Mesenchymal stem cell (in vitro differentiated cells and primary cell): Measurements from ENCODE around the gene LZTS2.

Experiments used
- DNase-seq: peaks from one replicate; pipeline ENCODE4 v3.0.0-alpha.2; 2013
- H2AFZ ChIP-seq: one replicate; pipeline ENCODE4 v1.6.1; 2013; ENCODE audit warnings: low read depth, mild to moderate bottlenecking, control low read depth, inconsistent platforms, low read length, moderate library complexity
- H2AK5ac ChIP-seq: 2 replicates; pipeline ENCODE4 v1.6.1; 2013; ENCODE audit warnings: low read length, moderate library complexity, mild to moderate bottlenecking, inconsistent platforms; ENCODE audit not compliant: severe bottlenecking
- H2BK120ac ChIP-seq: one replicate; pipeline ENCODE4 v1.6.1; 2013; ENCODE audit warnings: low read depth, mild to moderate bottlenecking, inconsistent platforms, low read length, moderate library complexity
- H2BK12ac ChIP-seq, 2 experiments: one replicate each; pipeline ENCODE4 v1.6.1; 2013; ENCODE audit warnings: inconsistent platforms in 2 of 2, low read length in 2 of 2, mild to moderate bottlenecking in 2 of 2, moderate library complexity in 2 of 2, control low read depth in 1 of 2
- H2BK15ac ChIP-seq: one replicate; pipeline ENCODE4 v1.6.1; 2013; ENCODE audit warnings: mild to moderate bottlenecking, low read depth, inconsistent platforms; ENCODE audit not compliant: poor library complexity, severe bottlenecking
- H2BK5ac ChIP-seq: 2 replicates; pipeline ENCODE4 v1.6.1; 2013; ENCODE audit warnings: low read depth, mild to moderate bottlenecking, low read length, control low read depth, inconsistent platforms; ENCODE audit not compliant: poor library complexity, severe bottlenecking
- H3K14ac ChIP-seq, 2 experiments: one replicate each; pipeline ENCODE4 v1.6.1; 2013; ENCODE audit warnings: inconsistent platforms in 2 of 2, low read length in 2 of 2, control low read depth in 1 of 2, mild to moderate bottlenecking in 1 of 2, moderate library complexity in 1 of 2
- H3K18ac ChIP-seq, 2 experiments: one replicate each; pipeline ENCODE4 v1.6.1; 2013; ENCODE audit warnings: inconsistent platforms in 2 of 2, low read length in 2 of 2, control low read depth in 1 of 2, low read depth in 1 of 2, mild to moderate bottlenecking in 1 of 2
- H3K23ac ChIP-seq, 2 experiments: one replicate each; pipeline ENCODE4 v1.6.1; 2013; ENCODE audit warnings: inconsistent platforms in 2 of 2, low read length in 2 of 2, mild to moderate bottlenecking in 2 of 2, moderate library complexity in 2 of 2, control low read depth in 1 of 2
- H3K27ac ChIP-seq: 2 replicates; pipeline ENCODE4 v1.5.1; 2013; ENCODE audit warnings: mild to moderate bottlenecking, moderate library complexity, low read length, control low read depth, inconsistent platforms; ENCODE audit not compliant: poor library complexity, severe bottlenecking
- H3K27me3 ChIP-seq, 2 experiments: 2 replicates each; pipeline versions ENCODE4 v1.6.1 to v1.7.0; 2013; ENCODE audit warnings: low read length in 2 of 2, mild to moderate bottlenecking in 2 of 2, moderate library complexity in 2 of 2, control low read depth in 1 of 2, inconsistent platforms in 1 of 2; ENCODE audit not compliant: control insufficient read depth in 1 of 2, insufficient read depth in 1 of 2
- H3K36me3 ChIP-seq, 2 experiments: 2 replicates each; pipeline versions ENCODE4 v1.6.1 to v1.7.0; 2013; ENCODE audit warnings: low read length in 2 of 2, control low read depth in 1 of 2, inconsistent platforms in 1 of 2, low read depth in 1 of 2, mild to moderate bottlenecking in 1 of 2; ENCODE audit not compliant: insufficient read depth in 2 of 2, control insufficient read depth in 1 of 2
- H3K4ac ChIP-seq, 2 experiments: one replicate each; pipeline ENCODE4 v1.6.1; 2013; ENCODE audit warnings: inconsistent platforms in 2 of 2, low read length in 2 of 2, mild to moderate bottlenecking in 2 of 2, moderate library complexity in 2 of 2, control low read depth in 1 of 2, low read depth in 1 of 2
- H3K4me1 ChIP-seq: 2 replicates; pipeline ENCODE4 v1.6.1; 2013; ENCODE audit warnings: low read depth, low read length, control low read depth; ENCODE audit not compliant: control insufficient read depth, insufficient read depth
- H3K4me2 ChIP-seq: 2 replicates; pipeline ENCODE4 v1.6.1; 2013; ENCODE audit warnings: low read length, mild to moderate bottlenecking, inconsistent platforms; ENCODE audit not compliant: poor library complexity, severe bottlenecking
- H3K4me3 ChIP-seq, 2 experiments: 2 replicates each; pipeline versions ENCODE4 v1.5.1 to v1.7.0; 2013; ENCODE audit warnings: low read length in 2 of 2, mild to moderate bottlenecking in 2 of 2, control low read depth in 1 of 2, low read depth in 1 of 2; ENCODE audit not compliant: insufficient read depth in 1 of 2
- H3K79me1 ChIP-seq: replicated peaks from 2 replicates; pipeline ENCODE4 v1.6.1; 2013; ENCODE audit warnings: mild to moderate bottlenecking, control low read depth, low read length, inconsistent platforms; ENCODE audit not compliant: poor library complexity, severe bottlenecking
- H3K9ac ChIP-seq: 2 replicates; pipeline ENCODE4 v1.7.0; 2013; ENCODE audit warnings: mild to moderate bottlenecking, low read length, moderate library complexity
- H3K9me3 ChIP-seq: 2 replicates; pipeline ENCODE4 v1.7.0; 2013; ENCODE audit warnings: mild to moderate bottlenecking, low read length; ENCODE audit not compliant: control insufficient read depth
- H4K8ac ChIP-seq: one replicate; pipeline ENCODE4 v1.6.1; 2013; ENCODE audit warnings: inconsistent platforms, mild to moderate bottlenecking, low read length, moderate library complexity
- H4K91ac ChIP-seq: one replicate; pipeline ENCODE4 v1.6.1; 2013; ENCODE audit warnings: mild to moderate bottlenecking, low read length, inconsistent platforms
- WGBS: methylation state at CpG from one replicate; pipeline ENCODE4 v1.1.7; 2013; ENCODE audit warnings: mixed read lengths; 5-methylcytosine and 5-hydroxymethylcytosine counted together

LZTS2 gene

GRCh38 chr10:100997360-100998182, 2.0 kb upstream of the LZTS2 start:
- Histone ChIP-seq H2BK5ac (peak overlapping the region; percentile 24), H3K4me3 (peak overlapping the region; percentile 75 to 80), H2BK15ac (peak overlapping the region; percentile 60), H3K23ac (peak overlapping the region in 1 of 2 experiments; percentile 87), H4K91ac (peak overlapping the region; percentile 97), H2AFZ (peak overlapping the region; percentile 7), H3K27me3 (no peaks in the 10 kb centered on the region), H3K18ac (peak overlapping the region; percentile 99), H2AK5ac (peak overlapping the region; percentile 61), H3K36me3 (peaks cover 20 to 24% of the 10 kb centered on the region in 2 experiments), H3K79me1 (peaks cover 8% of the 10 kb centered on the region), H3K4me2 (peak overlapping the region; percentile 79), H2BK12ac (peak overlapping the region; percentile 94 to 97), H3K27ac (peak overlapping the region; percentile 99), H3K14ac (peak overlapping the region in 1 of 2 experiments; percentile 63), H3K4me1 (peaks cover 37% of the 10 kb centered on the region), H3K9me3 (no peaks in the 10 kb centered on the region), H3K9ac (peak overlapping the region; percentile 98), H4K8ac (peak overlapping the region; percentile 100), H2BK120ac (peak overlapping the region; percentile 97), H3K4ac (peak overlapping the region; percentile 96)
- under 1% methylated on average over 65 of the region's 66 CpGs for WGBS
- DNase-seq, result peak; percentile 88

DNA sequence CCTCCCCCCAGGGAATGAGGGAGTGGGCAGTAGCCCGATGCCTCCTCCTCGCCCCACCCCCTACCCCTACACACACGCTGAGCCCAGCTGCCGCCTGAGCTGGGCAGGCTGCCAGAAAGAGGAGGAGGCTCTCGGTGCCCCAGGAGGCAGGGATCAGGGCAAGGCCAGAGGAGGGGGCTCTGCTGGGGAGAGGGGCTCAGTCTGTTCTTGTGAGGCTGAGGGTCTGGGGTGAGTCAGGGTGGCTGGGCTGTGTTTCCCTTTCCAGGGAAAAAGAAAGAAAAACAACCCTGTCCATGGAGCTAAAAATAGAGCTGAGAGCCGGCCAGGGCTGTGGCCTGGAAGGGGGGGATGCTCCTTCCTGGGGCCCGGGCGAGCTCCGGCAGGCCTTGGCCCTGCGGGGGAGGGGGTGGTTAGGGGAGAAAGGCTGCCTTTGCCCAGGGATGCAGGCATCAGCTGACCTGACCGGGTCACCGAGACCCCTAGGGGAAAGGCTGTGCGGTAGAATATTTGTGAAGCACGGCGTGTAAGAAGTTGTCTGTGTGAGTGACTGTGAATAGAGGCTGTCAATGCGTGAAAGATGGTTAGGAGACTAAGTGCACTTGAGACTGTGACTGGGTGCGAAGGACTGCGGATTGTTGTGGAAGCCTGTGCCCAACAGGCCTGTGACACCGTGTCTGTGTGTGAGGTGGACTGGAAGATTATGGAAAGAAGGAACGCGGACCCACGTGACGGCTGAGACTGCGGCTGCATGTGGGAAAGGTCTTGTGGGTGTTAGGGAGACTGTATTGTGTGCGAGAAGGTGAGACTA, 1.2 kb upstream of the LZTS2 start:
- Histone ChIP-seq H4K91ac (peak overlapping the region; percentile 99), H3K9ac (peak overlapping the region; percentile 98), H3K27me3 (no peaks in the 10 kb centered on the region), H2BK5ac (peak overlapping the region; percentile 81), H3K4me3 (peak overlapping the region; percentile 75 to 80), H3K4me1 (peaks cover 39% of the 10 kb centered on the region), H2BK12ac (peak overlapping the region; percentile 94 to 99), H3K79me1 (peaks cover 8% of the 10 kb centered on the region), H4K8ac (peak overlapping the region; percentile 100), H3K4me2 (peak overlapping the region; percentile 79), H3K27ac (peak overlapping the region; percentile 99), H3K23ac (peak overlapping the region in 1 of 2 experiments; percentile 87), H3K4ac (peak overlapping the region; percentile 96 to 97), H2BK120ac (peak overlapping the region; percentile 97), H3K14ac (peak overlapping the region in 1 of 2 experiments; percentile 93), H2AFZ (no peak overlapping the region), H3K9me3 (no peaks in the 10 kb centered on the region), H2BK15ac (peak overlapping the region; percentile 87), H3K18ac (peak overlapping the region; percentile 99 to 100), H2AK5ac (peak overlapping the region; percentile 49), H3K36me3 (peaks cover 21 to 26% of the 10 kb centered on the region in 2 experiments)
- peak; percentile 92 for DNase-seq
- 1% methylated on average over 23 of the region's 25 CpGs for WGBS

- peak overlapping the region in 1 of 2 experiments; percentile 89 for H3K14ac ChIP-seq
- WGBS, result 1% methylated on average over 63 of the region's 83 CpGs
- H2BK15ac ChIP-seq, result peak overlapping the region; percentile 92
- H3K79me1 ChIP-seq, result peaks cover 14% of the 10 kb centered on the region
- H3K36me3 ChIP-seq, result peaks cover 21 to 28% of the 10 kb centered on the region in 2 experiments
- peak overlapping the region; percentile 99 for H3K27ac ChIP-seq
- H3K9me3 ChIP-seq, result no peaks in the 10 kb centered on the region
- H3K9ac ChIP-seq, result peak overlapping the region; percentile 98
- H3K4me3 ChIP-seq, result peak overlapping the region; percentile 75 to 80
- H2BK5ac ChIP-seq, result peak overlapping the region; percentile 47
- peak overlapping the region; percentile 97 for H4K8ac ChIP-seq
- H3K4me2 ChIP-seq, result peak overlapping the region; percentile 79
- H2BK120ac ChIP-seq, result peak overlapping the region; percentile 99
- peak overlapping the region; percentile 47 for H2AFZ ChIP-seq
- H3K4ac ChIP-seq, result peak overlapping the region; percentile 90 to 100
- H2AK5ac ChIP-seq, result peak overlapping the region; percentile 49
- peaks cover 39% of the 10 kb centered on the region for H3K4me1 ChIP-seq
- peak; percentile 79 for DNase-seq
- H3K18ac ChIP-seq, result peak overlapping the region; percentile 99 to 100
- peak overlapping the region in 1 of 2 experiments; percentile 86 for H3K23ac ChIP-seq
- peak overlapping the region; percentile 99 for H4K91ac ChIP-seq
- no peaks in the 10 kb centered on the region for H3K27me3 ChIP-seq
- peak overlapping the region; percentile 44 to 99 for H2BK12ac ChIP-seq
Measured at GRCh38 chr10:100998991-100999741, 442 bp upstream of the LZTS2 start.
